ENCODE measurements around the gene TTC24.
"Not testable (repeated sequence)": the region's sequence is repeated elsewhere in the genome, so short reads cannot be mapped to it uniquely, and the experiment has no call there.

Gene TTC24

DNA sequence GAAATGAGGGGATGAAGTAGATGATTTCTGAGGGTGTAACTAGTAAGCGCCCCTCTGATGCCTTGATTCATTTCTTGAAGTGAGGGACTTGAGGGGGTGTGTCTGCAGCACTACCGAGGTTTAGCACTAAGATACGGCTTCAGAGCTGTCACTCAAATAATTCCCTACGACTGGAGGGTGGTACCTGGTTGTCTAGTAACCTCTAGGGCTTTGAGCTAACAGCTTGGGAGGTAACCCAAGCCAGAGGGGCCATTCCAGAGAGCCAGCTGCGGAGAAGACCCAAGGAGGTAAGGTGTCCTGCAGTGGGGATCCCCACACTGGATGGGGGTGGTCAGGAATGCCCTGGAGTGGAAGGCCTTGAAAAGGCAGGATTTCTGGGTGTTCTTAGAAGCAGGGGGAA, at the start of gene TTC24:
TTC24 (plus strand) TSS at position 252 of the 400 bp plus-strand sequence. CDS start 1,642 bp downstream, outside the sequence.
- DNase-seq = peak; percentile 63 to 93

DNA sequence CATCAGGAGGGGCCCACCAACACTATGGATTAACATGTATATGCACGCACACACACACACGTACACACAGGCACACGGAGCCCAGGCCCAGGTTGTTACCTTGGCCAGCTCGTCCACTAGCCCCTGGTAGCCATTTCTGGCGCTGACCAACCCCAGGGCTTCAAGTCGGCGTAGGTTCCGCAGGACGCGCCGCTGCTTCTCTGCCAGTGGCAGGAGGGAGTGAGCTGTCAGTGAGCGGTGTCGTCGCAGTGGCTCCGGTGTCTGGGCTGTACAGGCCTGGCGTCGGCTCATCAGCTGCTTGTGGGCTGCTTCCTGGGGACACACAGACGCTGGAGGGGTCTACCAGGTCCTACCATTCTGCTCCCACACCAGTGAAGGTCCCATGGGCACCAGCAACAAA, 49.5 kb upstream of the TTC24 start:
- no peak for DNase-seq

DNA sequence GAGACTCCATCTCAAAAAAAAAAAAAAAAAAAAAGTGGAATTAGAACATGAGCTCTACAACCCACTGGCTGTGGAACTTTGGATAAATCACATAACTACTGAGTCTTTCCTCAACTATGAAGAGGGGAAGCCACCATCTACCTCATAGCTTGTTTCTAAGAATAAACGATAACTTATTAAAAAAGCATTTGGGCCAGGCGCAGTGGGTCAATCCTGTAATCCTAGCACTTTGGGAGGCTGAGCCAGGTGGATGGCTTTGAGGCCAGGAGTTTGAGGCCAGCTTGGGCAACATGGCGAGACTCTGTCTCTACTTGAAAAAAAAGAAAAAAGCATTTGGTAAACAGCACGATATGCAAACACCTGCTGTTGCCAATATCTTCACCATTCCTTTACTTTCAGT, 47.1 kb upstream of the TTC24 start:
- no peak for DNase-seq

DNA sequence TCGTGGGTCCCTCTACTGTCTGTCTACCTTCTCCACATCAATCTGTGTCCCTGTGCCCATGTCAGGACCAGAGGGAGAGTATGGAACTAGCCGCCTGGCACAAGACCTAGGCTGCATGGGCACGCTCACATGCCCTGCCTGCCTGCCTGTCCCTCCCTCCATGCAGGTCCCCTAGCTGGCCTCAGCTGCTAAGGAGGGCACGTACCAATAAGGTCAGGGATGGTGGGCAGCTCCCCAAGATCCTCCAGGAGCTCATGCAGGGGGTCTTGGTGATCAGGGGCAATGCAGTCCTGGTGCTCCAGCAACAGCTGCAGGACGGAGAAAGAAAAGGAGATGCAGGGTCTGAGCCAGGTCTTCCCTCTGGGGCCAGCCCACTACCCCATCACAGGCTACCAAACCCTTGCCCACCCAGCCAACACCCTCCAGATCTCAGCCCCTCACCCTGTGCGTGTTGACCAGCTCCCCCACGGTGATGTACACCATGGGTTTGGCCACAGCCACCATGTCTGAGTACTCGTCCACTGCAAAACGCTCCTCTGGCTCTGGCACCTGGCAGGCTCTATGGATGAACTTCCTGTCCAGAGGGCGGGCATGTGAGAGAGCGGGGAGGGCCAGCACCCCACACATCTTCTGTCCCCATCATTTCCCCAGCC, 45.8 kb upstream of the TTC24 start:
- DNase-seq = no peak

DNA sequence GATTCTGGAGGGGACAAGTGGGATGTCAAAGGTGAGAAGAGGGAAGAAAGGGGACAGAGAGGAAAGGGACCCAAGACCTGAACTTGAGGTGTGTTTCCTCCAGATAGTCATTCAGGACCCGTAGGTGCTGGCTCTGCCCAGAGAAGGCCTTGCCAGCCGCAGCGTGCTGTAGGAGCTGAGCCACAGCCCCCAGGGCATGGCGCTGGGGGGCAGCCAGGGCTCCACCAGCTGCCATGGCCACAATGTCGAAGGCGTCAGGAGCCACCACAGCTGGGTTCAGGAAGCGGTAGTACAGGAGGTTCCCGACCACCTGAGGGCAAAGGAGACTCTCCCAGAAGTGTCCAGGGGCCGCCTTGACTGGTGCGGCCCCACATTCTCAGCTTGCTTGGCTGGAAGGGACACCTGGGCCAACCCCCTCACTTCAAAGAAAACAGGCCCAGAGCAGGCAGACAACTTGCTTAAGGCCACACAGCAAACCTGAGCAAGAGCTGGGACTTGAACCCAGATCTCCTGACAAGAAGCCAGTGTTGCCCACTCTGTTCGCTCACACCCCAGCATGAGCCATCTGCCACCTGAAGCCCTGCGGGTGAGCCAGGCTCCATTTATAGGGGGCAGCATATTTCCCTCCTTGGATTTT, 45.0 kb upstream of the TTC24 start:
- DNase-seq = no peak

DNA sequence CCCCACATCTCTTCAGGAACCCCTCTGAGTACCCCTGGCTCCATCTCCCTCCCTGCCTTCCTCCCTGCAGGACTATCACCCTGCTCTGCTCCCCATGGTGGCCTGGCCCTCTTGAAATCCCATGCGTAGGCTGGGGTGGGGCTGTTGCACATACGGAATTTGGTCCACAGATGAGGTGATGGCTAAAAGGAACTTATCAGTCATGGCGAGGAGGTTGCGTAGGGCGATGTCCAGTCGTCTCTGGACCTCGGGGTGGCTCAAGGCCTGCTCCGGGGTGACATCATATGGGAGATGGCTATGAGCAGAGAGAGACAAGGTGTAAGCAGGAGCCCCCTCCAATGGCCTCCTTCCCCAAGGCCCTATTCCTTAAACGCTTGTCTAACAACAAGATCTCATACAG, 42.5 kb upstream of the TTC24 start:
- no peak for DNase-seq

DNA sequence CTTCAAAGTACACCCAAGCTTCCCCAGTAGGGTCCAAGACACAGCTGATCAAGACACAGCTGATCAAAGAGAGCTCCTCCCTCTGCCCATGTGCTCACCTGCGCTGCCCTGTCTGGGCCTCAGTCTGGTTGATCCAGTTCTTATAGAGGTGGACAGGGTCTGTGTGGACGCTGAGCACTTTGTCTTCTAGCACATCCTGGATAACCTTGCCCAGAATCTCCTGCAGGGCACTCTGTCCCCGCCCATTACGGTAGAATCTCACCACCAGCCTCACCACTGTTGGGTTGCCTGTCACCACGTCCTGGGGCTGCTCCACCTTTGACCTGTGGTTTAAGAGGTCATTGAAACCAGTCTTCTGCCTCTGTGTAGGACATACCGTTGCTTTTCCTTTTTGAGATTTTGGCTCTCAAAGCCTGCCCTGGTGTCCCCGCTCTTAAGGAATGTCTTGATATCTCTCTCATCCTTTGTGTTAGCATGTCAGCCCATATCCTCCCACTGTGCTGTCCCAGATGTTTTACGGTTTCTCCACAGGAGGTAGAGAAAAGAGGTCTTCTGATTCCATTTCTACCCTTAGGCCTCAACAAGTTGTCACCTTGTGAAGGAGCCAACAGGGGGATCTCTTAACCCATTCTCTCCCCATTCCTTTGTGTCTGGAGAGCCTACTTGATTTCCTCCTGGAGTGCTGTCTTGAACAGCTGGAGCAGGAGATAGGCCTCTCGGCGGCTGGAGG, 40.6 kb upstream of the TTC24 start:
- no peak for DNase-seq

DNA sequence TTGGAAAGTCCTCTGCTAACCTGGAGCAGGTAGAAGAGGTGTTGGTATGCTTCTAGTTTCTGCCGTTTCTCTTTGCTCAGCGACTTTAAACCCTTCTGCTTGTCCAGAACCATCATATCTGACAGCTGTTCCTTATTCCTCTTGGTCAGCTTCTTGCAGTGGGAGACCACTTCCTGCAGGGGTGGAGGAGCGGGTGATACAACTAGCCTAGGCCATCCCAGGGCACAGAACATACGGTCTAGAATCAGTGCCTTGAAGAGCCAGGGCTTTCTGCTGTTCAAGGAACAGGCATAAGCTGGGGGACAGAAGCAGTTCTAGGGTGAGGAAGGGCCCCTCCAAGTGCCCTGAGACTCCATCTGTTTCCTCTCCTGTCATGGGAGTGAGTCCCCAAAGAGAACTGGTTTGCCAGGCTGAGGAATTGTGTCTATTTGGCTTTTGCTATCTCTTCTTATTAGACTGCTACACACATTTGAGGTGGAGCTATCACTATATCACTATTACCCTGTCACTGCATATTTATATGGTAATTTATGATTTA, 39.6 kb upstream of the TTC24 start:
- no peak for DNase-seq

DNA sequence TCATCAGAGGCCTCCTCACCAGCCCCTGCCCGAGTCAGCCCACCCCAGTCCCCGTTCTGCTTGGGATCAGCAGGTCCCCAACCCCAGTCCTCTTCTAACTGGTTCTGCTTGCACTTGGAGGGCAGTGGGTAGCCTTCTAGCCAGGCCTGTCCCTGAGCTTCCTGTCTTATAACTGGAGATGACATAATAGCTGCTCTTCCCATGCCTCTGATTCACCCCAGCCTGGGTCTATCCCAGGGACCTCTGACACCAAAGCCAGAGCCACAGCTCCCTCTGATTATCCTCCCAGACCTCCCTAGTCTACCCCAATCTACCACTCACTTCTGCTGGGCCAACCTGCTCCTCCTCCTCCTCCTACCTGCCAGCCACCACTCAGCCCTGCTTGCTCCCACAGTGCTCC, 38.6 kb upstream of the TTC24 start:
- DNase-seq = no peak

DNA sequence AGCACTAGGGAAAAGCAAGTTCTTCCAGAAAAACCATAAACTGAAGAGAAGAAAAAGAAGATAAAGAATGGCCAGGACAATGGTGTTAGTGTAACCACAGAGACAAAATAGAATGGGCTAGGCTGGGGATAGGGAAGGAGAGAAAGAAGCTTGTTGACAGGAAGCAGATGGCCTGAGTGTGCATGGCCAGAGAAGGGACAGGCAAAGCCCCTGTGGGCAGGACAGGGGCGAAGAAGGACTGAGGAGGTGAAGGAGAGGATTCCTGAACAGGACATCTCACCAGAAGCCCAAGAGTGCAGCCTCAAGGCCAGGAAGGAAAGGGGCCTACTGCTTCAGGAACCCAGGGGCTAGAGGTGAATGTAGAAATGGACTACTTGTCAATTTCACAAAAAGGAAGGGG, 36.5 kb upstream of the TTC24 start:
- no peak for DNase-seq

DNA sequence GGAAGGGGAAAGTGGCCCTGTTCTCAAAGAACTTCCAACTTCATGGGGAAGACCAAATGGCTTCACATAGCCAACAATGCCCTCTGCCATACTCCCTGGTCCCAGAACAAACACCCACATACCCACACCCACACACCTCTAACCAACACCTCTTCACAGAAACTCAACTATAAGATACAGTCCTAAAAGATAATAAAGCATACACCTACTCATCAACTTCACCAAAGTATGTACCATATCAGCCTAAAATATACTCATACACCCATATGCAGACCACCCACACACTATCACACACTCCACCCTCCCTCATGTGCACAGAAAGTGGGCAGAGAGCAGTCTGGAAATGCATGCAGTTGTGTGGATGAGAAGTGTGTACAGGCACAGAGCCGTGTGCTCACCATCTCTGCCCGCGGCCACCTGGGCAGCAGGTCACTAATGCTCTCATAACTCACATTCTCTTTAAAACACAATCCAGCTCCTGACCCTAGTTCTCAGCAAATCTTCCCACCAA, 34.9 kb upstream of the TTC24 start:
- no peak for DNase-seq

DNA sequence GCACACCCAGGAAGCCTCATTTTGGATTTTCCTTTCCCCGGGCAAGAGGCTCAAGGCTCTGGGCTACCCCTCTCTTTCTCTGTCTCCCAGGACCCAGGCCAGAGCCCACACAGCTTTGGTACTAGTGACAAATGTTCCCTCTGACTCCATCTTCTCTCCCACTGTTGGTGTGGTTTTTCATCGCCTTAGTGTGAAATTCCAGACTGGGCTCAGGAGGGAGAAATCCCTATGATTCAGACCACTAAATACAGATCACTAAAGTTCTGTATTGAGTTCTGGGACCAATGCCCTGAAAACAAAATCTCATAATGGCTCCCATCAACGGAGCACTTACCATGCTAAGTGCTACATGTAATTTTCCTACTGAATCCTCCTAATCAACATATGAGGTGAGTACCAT, 33.3 kb upstream of the TTC24 start:
- no peak for DNase-seq

DNA sequence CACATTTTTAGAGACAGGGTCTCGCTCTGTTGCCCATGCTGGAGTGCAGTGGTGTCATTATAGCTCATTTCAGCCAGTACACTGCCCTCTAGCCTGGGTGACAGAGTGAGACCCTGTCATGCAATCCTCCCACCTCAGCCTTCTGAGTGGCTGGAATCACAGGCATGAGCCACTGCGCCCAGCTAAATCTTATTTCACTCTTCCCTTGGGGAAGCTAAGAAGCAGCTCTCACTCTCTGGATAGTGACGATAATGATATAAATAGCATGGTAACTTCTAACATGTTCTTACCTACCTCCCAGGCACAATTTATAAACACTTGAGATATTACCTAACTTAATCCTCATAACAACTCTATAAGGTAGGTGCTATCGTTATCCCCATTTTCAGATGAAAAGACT, 32.1 kb upstream of the TTC24 start:
- no peak for DNase-seq

DNA sequence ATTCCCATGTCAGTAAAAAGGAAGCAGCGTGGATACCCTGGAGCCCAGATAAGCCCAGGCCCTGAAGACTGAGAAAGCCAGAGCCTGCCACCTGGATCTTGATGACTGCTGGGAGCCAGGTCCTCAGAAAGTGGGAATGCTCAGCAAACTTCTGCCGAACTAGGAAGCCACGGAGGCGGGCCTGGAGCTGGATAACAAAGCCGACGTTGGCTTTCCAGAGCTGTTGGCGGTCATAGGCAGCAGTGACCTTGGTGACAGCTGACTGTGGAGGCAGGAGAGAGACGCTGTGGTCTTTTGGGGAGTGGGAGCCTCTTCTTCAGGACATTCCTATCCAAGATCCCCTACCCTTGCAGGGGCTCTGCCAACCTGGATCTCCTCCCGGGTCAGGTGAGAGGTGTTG, 31.5 kb upstream of the TTC24 start:
- no peak for DNase-seq

DNA sequence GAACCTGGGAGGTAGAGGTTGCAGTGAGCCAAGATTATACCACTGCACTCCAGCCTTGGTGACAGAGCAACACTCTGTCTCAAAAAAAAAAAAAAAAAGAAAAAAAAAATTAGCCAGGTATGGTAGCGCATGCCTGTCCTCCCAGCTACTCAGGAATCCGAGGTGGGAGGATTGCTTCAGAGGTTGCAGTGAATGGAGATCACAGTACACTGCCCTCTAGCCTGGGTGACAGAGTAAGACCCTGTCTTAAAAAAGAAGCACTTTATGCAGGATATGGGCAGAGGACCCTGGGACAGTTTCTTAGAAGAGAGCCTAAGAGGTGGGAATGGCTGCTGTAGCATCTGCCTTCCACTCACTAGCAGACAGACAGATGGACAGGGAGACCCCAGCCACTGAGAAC, 30.1 kb upstream of the TTC24 start:
- no peak for DNase-seq

DNA sequence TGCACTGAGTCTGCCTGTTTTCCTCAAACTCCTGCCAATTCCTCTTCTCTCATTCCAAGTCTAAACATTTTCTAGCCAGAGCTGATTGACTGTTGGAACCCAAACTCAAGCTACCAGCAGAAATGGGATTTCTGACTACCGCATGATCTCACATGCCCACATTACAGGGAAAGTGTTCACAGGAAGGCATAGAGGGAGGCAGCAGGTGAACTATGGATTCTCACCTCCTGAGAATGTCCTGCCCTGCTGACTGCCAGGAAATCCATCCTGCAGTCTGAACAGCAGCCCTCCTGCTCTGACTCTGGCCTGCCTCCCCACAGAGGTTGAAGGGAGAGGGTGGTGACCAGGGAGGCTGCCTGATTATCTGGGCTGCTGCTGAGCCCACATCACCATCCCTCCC, 29.7 kb upstream of the TTC24 start:
- no peak for DNase-seq

DNA sequence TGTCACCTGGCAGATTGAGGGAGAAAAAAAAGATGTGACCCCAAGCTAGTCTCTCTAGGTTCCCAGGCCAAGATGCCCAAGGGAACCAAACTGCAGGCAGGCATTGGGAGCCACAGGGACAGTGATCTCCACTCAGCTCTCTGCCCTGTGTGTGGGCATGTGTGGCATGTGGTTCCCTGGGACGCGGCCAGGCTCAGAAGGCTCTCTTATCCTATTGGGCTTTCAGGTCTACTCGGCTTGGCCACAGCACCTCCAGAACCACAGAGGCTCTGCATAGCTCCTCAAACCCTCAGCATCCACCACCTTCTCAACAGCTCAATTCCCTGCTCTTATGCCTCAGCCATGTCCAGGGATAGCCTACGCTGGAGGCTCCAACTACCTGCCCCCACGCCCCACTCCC, 29.2 kb upstream of the TTC24 start:
- DNase-seq = no peak

DNA sequence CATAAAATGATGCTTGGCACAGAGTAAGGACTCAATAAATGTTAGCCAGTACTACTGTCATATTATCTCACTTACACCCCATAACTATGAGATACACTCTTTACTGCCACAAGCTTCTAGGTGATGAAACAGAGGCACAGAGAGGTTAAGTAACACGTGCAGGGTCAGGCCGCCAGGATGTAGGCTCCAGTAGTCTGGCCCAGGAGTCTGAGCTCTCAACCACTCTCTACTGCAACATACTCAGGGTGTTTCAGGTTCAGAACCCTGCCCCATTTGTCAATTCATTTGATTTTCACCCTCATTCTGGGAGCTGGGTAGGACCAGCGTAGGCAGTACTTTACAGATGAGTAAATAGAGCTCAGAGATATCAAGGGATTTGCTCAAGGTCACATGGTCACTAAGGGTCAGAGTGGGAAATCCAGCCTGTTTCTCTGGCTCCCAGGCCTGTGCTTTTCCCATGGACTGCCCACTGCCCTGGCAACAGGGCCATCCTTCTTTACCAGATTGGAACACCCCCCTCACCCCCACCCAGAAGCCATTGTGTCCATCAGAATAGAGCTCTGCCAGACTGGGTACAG, 28.4 kb upstream of the TTC24 start:
- no peak for DNase-seq

DNA sequence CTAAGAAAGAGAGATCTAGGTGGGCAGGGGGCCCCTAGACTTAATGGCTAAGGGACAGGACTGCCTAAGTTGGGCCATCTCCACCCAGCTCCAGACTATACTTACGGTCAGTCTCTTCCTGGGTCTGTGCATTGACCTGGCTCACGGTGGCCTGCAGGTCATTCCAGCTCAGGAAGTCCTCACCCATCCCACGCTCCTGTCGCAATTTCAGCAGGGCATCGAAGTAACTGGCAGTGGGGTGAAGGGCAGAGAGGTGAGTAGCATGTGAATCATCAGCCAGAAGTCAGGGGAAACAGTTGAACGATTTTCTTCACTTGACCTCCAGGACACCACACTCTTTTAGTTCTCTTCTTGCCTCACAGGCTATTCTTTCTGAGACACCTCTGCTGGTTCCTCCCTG, 27.7 kb upstream of the TTC24 start:
- DNase-seq = no peak

DNA sequence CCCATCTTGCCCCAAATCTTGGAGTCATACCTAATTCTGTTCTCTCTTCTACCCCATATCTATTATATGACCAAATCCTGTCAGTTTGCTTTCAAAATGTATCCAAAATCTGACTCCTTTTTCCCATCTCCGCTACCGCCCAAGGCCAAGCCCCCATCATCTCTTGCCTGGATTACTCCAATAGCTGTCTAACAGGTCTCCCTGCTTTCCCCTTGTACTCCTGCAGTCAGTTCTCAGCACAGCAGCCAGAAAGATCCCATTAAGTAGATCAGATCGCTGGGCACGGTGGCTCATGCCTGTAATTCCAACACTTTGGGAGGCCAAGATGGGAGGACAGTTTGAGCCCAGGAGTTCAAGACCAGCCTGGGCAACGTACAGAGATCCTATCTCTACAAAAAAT, 27.0 kb upstream of the TTC24 start:
- no peak for DNase-seq

DNA sequence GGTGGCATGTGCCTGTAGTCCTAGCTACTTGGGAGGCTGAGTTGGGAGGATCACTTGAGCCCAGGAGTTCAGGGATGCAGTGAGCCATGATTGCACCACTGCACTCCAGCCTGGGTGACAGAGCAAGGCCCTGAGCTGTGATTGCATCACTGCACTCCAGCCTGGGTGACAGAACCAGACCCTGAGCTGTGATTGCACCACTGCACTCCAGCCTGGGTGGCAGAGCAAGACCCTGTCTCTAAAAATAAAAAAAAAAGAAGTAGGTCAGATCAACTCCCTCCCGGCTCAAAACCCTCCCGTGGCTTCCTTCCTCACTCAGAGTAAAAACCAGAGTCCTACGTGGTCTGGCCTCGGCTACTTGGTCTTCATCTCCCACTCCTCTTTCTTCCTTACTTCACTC, 26.6 kb upstream of the TTC24 start:
- not testable (repeated sequence) for DNase-seq

DNA sequence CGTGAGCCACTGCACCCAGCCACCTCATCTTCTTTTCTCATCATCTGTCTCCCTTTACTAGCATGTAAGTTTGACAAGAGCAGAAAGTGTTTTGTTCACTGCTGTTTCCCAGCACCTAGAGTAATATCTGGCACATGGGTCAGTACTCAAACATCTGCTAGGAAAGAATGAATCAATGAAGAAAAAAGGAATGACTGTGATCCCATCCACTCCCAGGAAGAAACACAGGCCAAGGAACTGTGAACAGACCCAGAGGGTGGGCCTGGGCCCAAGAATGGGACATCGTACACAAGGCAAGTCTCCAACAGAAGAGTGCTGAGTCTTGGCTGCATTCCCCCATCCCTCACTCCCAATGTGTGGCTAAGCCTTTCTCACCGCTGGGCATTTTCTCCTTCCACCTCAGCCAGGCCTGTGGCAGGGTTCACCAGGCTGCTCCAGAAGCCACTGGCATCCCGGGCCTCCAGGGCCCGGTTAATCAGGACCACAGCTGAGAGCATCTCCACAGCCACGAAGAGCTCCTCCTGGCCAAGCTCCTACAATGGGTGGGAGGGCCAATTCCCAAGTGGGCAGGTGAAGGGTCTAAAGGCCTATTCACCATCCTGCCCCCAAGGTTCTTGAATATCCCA, 25.6 kb upstream of the TTC24 start:
- no peak for DNase-seq

DNA sequence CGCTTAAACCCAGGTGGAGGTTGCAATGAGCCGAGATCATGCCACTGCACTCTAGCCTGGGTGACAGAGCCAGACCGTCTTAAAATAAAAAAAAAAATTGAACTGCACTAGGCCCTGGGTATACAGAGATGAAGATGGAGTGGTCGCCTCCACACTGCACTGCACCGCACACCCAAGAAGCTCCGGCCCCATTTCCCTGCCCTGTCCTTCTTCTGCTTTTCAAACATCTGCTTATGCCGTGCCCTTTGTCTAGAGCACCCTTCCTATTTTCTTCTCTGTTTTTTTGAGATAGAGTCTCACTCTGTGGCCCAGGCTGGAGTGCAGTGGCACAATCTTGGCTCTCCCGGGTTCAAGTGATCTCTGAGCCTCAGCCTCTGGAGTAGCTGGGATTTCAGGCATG, 24.6 kb upstream of the TTC24 start:
- no peak for DNase-seq
